GM19397 (cell line): ENCODE data around the gene TMEM151B.
"Not testable (repeated sequence)": the region's sequence is repeated elsewhere in the genome, so short reads cannot be mapped to it uniquely, and the experiment has no call there.

Source experiments
- ATAC-seq: cut with Tn5 transposase; IDR thresholded peaks from one replicate; pipeline ENCODE4 v1.9.1; 2021; ENCODE audit warnings: mild to moderate bottlenecking, moderate library complexity; ENCODE audit not compliant: unreplicated experiment

The TMEM151B gene

GRCh38 chr6:44327760-44328159 lies 57.5 kb downstream of the TMEM151B start:
- no peak for ATAC-seq

GRCh38 chr6:44328203-44328602 lies 58.0 kb downstream of the TMEM151B start:
- not testable (repeated sequence) for ATAC-seq

GRCh38 chr6:44329858-44330257 lies 59.6 kb downstream of the TMEM151B start:
- no peak for ATAC-seq

GRCh38 chr6:44332585-44332984 lies 62.3 kb downstream of the TMEM151B start:
- ATAC-seq: no peak

GRCh38 chr6:44333273-44333919 lies 63.1 kb downstream of the TMEM151B start:
- ATAC-seq: no peak

- no peak for ATAC-seq
These were observed 63.7 kb downstream of the TMEM151B start for GRCh38 chr6:44333942-44334341.

GRCh38 chr6:44335631-44336030 lies 65.4 kb downstream of the TMEM151B start:
- ATAC-seq: no peak

- no peak for ATAC-seq
These were observed 68.2 kb downstream of the TMEM151B start for GRCh38 chr6:44338228-44339122.

GRCh38 chr6:44339301-44339700 lies 69.1 kb downstream of the TMEM151B start:
- no peak for ATAC-seq

- no peak for ATAC-seq
These were observed 69.7 kb downstream of the TMEM151B start for GRCh38 chr6:44339763-44340625.

- no peak for ATAC-seq
These were observed 71.0 kb downstream of the TMEM151B start for GRCh38 chr6:44341095-44341890.

GRCh38 chr6:44342052-44342451 lies 71.8 kb downstream of the TMEM151B start:
- no peak for ATAC-seq

- ATAC-seq: no peak
These were observed 72.2 kb downstream of the TMEM151B start, which contains the start of gene SPATS1 for GRCh38 chr6:44342489-44342888. TSS of gene SPATS1 (plus strand) at chr6:44342650. CDS start at chr6:44343096, 446 bp downstream.

- ATAC-seq: not testable (repeated sequence)
These were observed 76.6 kb downstream of the TMEM151B start for GRCh38 chr6:44346818-44347217.

- ATAC-seq: no peak
These were observed 79.8 kb downstream of the TMEM151B start for GRCh38 chr6:44349904-44350649.

- ATAC-seq: not testable (repeated sequence)
These were observed 80.4 kb downstream of the TMEM151B start for GRCh38 chr6:44350650-44350994.

- ATAC-seq: no peak
These were observed 82.0 kb downstream of the TMEM151B start for GRCh38 chr6:44352259-44352658.

- no peak for ATAC-seq
These were observed 83.1 kb downstream of the TMEM151B start for GRCh38 chr6:44353336-44353735.

- ATAC-seq: no peak
These were observed 85.4 kb downstream of the TMEM151B start for GRCh38 chr6:44355640-44356039.

- no peak for ATAC-seq
These were observed 86.2 kb downstream of the TMEM151B start for GRCh38 chr6:44356487-44356886.
